GM12891 (cell line): Measurements from ENCODE around the gene NOL12.
"Not testable (repeated sequence)": the region's sequence is repeated elsewhere in the genome, so short reads cannot be mapped to it uniquely, and the experiment has no call there.

Experiments used
- DNase-seq: peaks from one replicate; pipeline ENCODE4 v3.0.0; 2011; ENCODE audit warnings: low spot score; ENCODE audit not compliant: insufficient read length
- FAIRE-seq: peaks from 2 replicates; lab custom pipeline; 2011; peaks lifted over from hg19 to GRCh38; lab: Jason Lieb, UNC
- PAX5 ChIP-seq: IDR thresholded peaks from 2 replicates; pipeline ENCODE4 v1.6.1; 2011; ENCODE audit warnings: low read length, moderate library complexity, mild to moderate bottlenecking; ENCODE audit not compliant: insufficient read depth, severe bottlenecking
- POLR2A ChIP-seq: IDR thresholded peaks from 2 replicates; pipeline ENCODE4 v1.6.1; 2011; ENCODE audit warnings: low read depth, low read length, control low read depth
- POLR2AphosphoS5 ChIP-seq: IDR thresholded peaks from 2 replicates; pipeline ENCODE4 v1.6.1; 2011; ENCODE audit warnings: low read depth, low read length, control low read depth
- POU2F2 ChIP-seq: IDR thresholded peaks from 2 replicates; pipeline ENCODE4 v1.6.1; 2011; ENCODE audit warnings: low read depth, mild to moderate bottlenecking, control low read depth, low read length, moderate library complexity
- SPI1 ChIP-seq: IDR thresholded peaks from 2 replicates; pipeline ENCODE4 v1.6.1; 2011; ENCODE audit warnings: low read depth, low read length, control low read depth
- TAF1 ChIP-seq: IDR thresholded peaks from 2 replicates; pipeline ENCODE4 v1.6.1; 2011; ENCODE audit warnings: low read depth, low read length, control low read depth

The NOL12 gene

DNA sequence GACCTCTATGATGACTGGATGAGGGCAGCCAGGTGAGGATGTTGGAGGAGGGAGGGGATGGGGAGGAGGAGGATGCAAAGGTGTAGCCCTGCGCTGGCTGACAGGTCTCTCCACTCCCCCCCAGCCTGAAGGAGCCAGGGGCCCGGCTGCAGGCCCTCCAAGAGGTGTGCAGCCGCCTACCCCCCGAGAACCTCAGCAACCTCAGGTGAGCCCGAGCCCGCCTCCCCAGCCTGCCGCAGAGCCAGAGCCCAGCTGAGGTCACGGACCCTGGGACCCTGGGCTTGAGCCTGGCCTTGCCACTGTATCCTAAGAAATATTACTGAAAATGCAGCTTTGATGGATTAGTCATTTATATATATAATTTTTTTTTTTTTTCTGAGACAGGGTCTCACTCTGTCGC, 38.8 kb upstream of the NOL12 start:
- no peak for DNase-seq
- no peak for TF ChIP-seq TAF1
- no peak for TF ChIP-seq POLR2AphosphoS5
- TF ChIP-seq SPI1, result no peak
- no peak for TF ChIP-seq PAX5
- no peak for FAIRE-seq

- TF ChIP-seq POLR2AphosphoS5, result no peak
- no peak for TF ChIP-seq POU2F2
- no peak for TF ChIP-seq POLR2A
- TF ChIP-seq PAX5, result no peak
- TF ChIP-seq SPI1, result no peak
- TF ChIP-seq TAF1, result no peak
- no peak for FAIRE-seq
- no peak for DNase-seq
Measured at GRCh38 chr22:37647928-37648327, 38.2 kb upstream of the NOL12 start.

DNA sequence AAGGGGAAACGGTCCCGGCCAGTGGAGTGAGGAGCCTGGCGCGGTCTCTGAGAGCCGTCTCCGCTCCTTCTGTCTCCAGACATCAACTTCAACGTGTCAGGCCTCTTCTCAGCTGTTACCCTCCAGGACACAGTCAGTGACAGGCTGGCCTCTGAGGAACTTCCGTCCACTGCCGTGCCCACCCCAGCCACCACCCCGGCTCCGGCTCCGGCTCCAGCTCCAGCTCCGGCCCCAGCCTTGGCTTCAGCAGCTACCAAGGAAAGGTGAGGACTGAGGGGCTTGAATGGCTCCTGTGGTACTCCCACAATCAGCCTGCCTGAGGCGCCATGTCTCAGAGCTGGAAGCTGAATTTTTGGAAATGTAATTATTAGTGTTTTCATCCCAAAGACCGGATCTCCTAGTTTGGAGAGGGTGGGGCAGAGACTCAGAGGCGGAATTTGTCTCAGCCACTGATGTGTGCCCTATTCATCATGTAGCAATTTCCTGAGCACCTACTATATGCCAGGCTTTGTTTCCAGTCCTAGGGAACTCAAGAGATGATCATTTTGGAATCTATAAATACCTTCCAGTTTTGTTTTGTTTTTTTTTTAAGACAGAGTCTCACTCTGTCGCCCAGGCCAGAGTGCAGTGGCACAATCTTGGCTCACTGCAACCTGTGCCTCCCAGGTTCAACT, 35.5 kb upstream of the NOL12 start:
- TF ChIP-seq PAX5 (no peak), POLR2AphosphoS5 (no peak), POLR2A (no peak), POU2F2 (no peak), SPI1 (no peak), TAF1 (no peak)
- no peak for DNase-seq
- no peak for FAIRE-seq

DNA sequence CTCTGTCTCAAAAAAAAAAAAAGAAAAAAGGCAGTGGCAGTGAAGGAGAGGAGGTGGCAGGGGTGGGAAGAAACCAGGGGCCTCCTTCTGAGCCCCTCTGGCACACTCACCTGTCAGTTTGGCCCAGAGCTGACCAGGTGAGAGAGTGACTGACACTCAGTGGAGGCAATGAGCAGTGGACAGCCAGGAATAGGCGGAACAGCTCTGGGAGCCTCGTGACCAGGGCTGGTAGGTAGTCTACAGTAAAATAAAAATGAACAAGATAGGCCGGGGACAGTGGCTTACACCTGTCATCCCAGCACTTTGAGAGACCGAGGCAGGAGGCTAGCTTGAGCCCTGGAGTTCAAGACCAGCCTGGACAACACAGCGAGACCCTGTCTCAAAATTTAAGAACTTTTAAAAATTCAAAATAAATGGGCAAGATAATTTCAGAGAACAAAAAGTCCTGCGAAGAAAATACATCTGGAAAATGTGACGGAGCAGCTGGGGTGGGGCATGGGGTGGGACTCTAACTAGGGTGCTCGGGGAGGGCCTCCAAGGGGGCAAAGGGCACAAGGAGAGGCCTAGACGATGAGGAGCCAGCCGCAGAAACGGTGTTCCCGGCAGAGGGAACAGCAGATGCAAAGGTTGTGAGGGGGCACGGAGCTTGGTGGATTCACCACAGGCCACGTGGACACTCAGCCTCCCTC, 31.4 kb upstream of the NOL12 start:
- FAIRE-seq (no peak), DNase-seq (no peak)
- TF ChIP-seq POLR2AphosphoS5, result no peak
- TF ChIP-seq TAF1, result no peak
- no peak for TF ChIP-seq SPI1
- TF ChIP-seq POLR2A, result no peak
- TF ChIP-seq POU2F2, result no peak
- TF ChIP-seq PAX5, result no peak

DNA sequence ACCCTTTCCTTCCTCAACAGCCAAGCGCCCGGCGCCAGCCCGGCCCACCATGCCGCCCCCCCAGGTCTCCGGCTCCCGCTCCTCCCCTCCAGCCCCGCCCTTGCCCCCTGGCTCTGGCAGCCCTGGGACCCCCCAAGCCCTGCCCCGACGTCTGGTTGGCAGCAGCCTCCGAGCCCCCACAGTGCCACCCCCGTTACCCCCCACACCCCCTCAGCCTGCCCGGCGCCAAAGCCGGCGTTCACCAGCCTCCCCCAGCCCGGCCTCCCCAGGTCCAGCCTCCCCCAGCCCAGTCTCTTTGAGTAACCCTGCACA, 30.9 kb upstream of the NOL12 start:
- FAIRE-seq (no peak), DNase-seq (no peak)
- TF ChIP-seq PAX5 (no peak), SPI1 (no peak), TAF1 (no peak), POU2F2 (no peak)

- FAIRE-seq, result not testable (repeated sequence)
Measured at GRCh38 chr22:37656583-37656982, 29.6 kb upstream of the NOL12 start.

GRCh38 chr22:37657590-37658132, 28.5 kb upstream of the NOL12 start:
- DNase-seq, result no peak
- peak; percentile 28 for FAIRE-seq
- TF ChIP-seq POLR2A, result peak; percentile 90
- peak; percentile 90 for TF ChIP-seq POLR2AphosphoS5
- TF ChIP-seq POU2F2, result 0 out of 2 replicates have a peak, but pooled peaks have one; percentile 15
- no peak for TF ChIP-seq SPI1

More at GRCh38 chr22:37656583-37656982, 29.6 kb upstream of the NOL12 start:
- not testable (repeated sequence) for DNase-seq

DNA sequence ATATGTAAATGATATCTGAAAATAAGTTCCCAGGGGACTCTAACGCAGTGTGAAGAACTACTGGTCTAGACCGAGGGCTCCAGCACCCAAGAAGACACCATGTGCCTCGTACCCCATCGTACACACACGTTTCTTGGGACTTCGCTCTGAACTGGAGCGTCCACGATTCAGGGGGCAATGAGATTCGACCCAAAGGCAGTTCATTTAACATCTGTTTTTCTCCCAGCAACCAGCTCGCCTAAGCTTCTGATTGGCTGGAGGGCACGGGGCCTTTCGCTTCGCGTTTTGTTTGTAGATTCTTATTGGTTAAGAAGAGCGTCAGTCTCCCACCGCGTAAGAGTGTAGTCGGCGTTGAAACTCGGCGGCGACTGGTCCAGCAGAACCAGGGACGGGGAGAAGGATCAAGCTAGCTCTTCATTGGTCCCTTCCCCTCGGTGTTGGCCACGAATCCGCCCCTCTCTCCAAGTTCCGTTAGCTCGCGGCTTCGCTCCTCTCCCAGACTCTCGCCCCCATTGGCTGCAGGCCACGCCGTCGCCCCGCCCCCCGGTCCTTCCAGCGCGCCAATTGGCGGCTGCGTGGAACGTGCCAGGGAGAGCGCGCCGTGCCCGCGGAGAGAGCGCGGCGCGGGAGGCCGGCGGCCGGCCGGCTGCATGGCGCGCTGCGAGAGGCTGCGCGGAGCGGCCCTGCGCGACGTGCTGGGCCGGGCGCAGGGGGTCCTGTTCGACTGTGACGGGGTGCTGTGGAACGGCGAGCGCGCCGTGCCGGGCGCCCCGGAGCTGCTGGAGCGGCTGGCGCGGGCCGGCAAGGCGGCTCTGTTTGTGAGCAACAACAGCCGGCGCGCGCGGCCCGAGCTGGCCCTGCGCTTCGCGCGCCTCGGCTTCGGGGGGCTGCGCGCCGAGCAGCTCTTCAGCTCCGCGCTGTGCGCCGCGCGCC, 27.7 kb upstream of the NOL12 start, which contains the start of gene PDXP:
PDXP (plus strand) TSS at position 591 of the 933 bp plus-strand sequence; CDS start at position 651, 60 bp downstream.
- DNase-seq, result peak; percentile 98
- TF ChIP-seq SPI1 (no peak), POU2F2 (peak; percentile 85; the same call in 1 of the 2 replicates), POLR2A (no peak; the same call in 1 of the 2 replicates), PAX5 (no peak), TAF1 (no peak; the same call in 1 of the 2 replicates), POLR2AphosphoS5 (no peak)
- FAIRE-seq, result peak; percentile 99

- TF ChIP-seq POLR2AphosphoS5, result no peak
- peak; percentile 87 for TF ChIP-seq PAX5
- FAIRE-seq (peak; percentile 86), DNase-seq (no peak)
Measured at GRCh38 chr22:37659066-37659896, 26.9 kb upstream of the NOL12 start.
